MG63 (cell line): Measurements from ENCODE around the gene COG5. TPM values are rescaled to one million over a fixed set of nuclear protein-coding genes. Genes with fewer than 3 reads are reported as not detected.

Experiments used
- DNase-seq: peaks from one replicate; pipeline ENCODE4 v3.0.0-alpha.2; 2020
- H3K27me3 ChIP-seq: fragments of 250-450 bp; sonication (Bioruptor Pico); 2 replicates; pipeline ENCODE4 v1.5.1; 2020; ENCODE audit warnings: mild to moderate bottlenecking, moderate library complexity
- H3K36me3 ChIP-seq: fragments of 250-450 bp; sonication (Bioruptor Pico); 2 replicates; pipeline ENCODE4 v1.5.1; 2020; ENCODE audit warnings: mild to moderate bottlenecking, moderate library complexity
- H3K4me3 ChIP-seq: fragments of 250-450 bp; sonication (Bioruptor Pico); 2 replicates; pipeline ENCODE4 v1.5.1; 2020; ENCODE audit warnings: mild to moderate bottlenecking, moderate library complexity
- H3K9me3 ChIP-seq: fragments of 250-450 bp; sonication (Bioruptor Pico); 2 replicates; pipeline ENCODE4 v1.5.1; 2020; ENCODE audit warnings: mild to moderate bottlenecking, moderate library complexity
- total RNA-seq: library from RNA; depleted of rRNA; stranded (reverse); fragments of >200 nt; shearing (Covaris generic); gene quantifications from 2 replicates; pipeline ENCODE4 v1.2.3, GENCODE V29; 2014; ENCODE audit warnings: low replicate concordance; rRNA removed

COG5 gene
- 37.5 and 98.0 TPM in 2 replicates for total RNA-seq

DNA sequence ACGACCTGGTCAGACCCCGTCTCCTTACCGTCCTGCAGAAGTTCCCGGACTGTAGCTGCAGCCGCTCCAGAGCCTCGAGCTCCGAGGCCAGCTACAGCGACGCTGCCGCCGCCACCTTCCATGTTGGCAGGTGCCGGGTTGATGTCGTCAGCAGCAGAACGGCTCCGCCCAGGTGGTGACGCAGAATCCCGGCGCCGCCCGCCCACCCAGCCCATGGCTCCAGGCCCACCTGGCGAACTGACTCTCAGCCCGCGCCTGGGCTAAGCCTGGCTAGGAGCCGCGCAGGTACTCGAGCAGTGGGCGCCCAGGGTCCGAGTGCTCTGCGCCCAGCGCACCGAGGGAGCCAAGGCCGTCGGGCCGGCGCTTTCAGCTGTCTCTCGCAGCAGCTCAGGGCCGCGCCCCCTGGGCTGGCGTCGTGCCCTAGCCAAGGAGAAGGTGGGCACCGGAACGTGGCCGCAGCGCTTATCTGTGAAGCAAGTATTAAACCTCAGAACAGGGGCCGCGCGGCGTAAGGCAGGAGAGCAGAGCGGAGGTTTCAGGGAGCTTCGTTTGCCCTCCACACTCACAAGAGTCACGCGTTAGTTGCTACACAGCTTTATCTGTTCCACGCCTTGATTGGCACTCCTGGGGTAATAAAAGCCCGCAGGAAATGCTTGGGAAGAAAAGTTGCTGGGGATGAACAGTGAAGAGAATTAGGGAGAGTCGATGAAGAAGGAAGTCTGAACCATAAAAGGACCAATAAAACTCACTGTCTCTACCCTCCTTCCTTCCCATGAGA is at the start of gene COG5, which contains the start of gene DUS4L:
COG5 (minus strand) TSS at position 146 of the 778 bp plus-strand sequence; CDS start at position 122, 24 bp downstream.
DUS4L (plus strand) TSS at position 197 of the 778 bp plus-strand sequence. CDS start 3,100 bp downstream, outside the sequence.
- Histone ChIP-seq H3K9me3 (peaks cover 7% of the 10 kb centered on the region; the same call in 1 of the 2 replicates), H3K27me3 (no peaks in the 10 kb centered on the region), H3K4me3 (peak within 1 kb of the TSS; percentile 81), H3K36me3 (0 out of 2 replicates have a peak, but pooled peaks cover 3% of the 10 kb centered on the region)
- peak; percentile 59 for DNase-seq

DNA sequence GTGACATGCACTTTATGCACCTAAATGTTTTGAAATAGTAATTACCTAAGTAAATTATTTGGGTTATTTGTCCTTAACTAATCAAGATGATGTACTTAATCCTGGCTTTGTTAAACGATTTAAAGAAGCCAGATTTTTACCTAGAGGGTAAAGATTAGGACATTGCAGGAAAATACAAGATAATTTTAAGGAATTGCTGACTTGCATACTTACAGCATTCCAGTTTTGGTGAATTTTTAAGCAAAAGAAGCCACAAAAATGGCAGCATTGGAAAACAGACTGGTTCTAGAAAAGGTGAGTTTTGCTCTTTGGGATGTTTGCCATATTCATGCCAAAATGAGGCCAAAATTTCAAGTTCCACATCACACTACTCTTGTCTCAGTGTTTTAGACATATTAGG is 49.7 kb upstream of the COG5 start:
- DNase-seq, result no peak
- no peaks in the 10 kb centered on the region for H3K27me3 ChIP-seq
- H3K9me3 ChIP-seq, result no peaks in the 10 kb centered on the region
- no peak overlapping the region for H3K4me3 ChIP-seq
- no peaks in the 10 kb centered on the region; the same call in 1 of the 2 replicates for H3K36me3 ChIP-seq

DNA sequence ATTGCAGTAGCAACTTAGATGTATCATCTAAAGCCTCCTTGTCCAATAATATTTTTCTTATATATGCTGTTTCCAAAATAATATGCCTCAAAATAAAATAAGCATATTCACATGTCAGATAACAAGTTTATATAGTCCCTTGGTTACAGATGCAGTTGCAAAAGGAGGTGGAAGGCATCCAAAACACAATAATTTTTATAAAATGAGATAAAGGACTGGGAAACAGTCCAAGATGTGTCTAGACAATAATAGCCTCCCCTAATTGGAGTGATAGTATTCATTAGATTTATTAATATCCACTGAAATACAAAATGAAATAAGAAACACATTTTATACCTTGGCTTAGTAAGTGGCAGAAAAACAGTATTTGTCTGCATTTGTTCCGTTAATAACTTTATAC is 46.6 kb upstream of the COG5 start:
- DNase-seq, result no peak
- Histone ChIP-seq H3K27me3 (no peaks in the 10 kb centered on the region), H3K9me3 (no peaks in the 10 kb centered on the region), H3K4me3 (no peak overlapping the region), H3K36me3 (no peaks in the 10 kb centered on the region; the same call in 1 of the 2 replicates)

DNA sequence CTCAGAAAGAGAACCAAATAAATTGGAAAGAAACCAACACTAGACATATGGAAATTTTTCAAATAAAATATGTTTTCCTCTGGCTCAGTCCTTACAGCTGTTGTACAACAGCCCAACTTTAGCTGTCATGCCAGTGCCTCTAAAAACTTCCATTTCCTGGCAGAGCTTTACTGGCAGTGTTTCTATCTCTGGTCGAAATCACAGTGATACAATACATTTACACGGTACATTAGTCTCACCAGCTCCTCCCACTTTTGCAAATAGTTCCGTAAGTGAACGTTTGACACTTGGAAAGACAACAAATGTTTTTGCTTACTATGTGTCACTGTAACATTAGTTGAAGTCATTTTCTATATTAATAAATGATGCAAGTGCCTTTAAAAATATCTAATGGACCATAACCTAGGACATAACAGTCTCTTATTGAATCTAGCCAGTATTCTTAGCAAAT is 46.1 kb upstream of the COG5 start:
- DNase-seq, result no peak
- H3K36me3 ChIP-seq, result no peaks in the 10 kb centered on the region; the same call in 1 of the 2 replicates
- no peaks in the 10 kb centered on the region for H3K9me3 ChIP-seq
- no peak overlapping the region for H3K4me3 ChIP-seq
- H3K27me3 ChIP-seq, result no peaks in the 10 kb centered on the region

DNA sequence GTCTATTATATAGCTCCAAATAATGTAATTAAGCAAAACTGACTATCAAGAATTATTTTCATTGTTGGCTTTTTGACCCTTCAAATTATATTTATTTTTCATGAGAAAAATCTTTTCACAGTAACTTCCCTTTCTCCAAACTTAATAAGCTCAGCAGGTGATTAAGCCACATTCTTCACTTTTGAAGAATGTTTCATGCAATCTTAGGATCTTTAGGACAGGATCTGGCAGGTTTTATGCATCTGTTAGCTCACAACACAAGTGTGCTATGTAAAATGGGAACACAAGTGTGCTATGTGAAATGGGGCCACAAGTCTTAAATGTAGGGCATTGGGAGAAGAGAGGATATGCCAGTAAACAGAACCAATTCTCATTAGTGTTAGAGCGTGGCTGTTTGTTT is 42.6 kb upstream of the COG5 start:
- no peaks in the 10 kb centered on the region for H3K9me3 ChIP-seq
- no peak overlapping the region for H3K4me3 ChIP-seq
- H3K36me3 ChIP-seq, result peaks cover 2% of the 10 kb centered on the region; the same call in 1 of the 2 replicates
- H3K27me3 ChIP-seq, result no peaks in the 10 kb centered on the region
- DNase-seq, result no peak

DNA sequence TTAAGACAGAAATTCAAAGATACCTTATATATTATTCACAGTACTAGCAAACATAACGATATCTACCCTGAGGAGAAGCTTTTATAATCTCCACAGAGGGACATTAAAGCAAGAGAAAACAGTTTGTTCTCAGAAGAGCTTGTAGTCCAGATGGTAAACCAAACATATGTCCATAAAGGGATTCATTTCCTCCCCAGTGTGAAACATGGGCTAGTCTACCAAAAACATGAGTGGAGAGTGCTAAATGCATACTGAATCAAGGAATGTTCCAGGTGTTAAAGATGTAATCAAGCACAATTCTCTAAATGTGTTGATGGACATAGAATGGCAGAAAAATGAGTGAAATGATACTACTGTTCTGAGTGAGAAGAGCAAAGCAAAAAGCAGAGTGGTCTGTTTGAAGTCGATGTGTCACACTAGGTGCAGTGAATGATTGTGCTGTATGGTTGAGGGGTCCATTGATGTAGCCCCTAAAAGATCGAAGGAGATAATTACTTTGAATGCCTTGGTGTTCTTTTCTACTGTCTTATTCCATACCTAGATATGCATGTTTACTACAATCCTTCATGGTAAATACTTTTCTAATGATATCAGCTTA is 41.6 kb upstream of the COG5 start:
- Histone ChIP-seq H3K27me3 (no peaks in the 10 kb centered on the region), H3K9me3 (no peaks in the 10 kb centered on the region), H3K4me3 (no peak overlapping the region), H3K36me3 (peaks cover 6% of the 10 kb centered on the region)
- DNase-seq, result no peak

DNA sequence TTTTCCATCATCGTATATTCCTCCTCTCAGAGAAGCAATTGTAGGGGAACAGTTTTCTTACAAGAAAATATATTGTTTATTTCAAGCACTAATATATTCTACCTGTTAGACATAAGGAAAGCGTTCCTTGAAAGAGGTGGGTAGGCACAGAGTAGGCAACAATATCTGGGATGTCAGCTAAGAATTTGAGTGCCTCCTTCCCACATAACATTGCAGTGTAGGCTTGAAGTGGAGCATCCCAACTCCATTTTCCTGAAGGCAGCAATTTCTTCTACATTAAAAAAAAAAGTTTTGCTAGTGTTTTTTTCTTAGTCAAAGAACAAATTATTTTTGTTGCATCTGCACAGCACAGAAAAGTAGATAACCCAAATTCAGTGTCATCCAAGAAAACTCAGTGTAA is 37.1 kb upstream of the COG5 start:
- no peak for DNase-seq
- Histone ChIP-seq H3K36me3 (peaks cover 22% of the 10 kb centered on the region), H3K27me3 (no peaks in the 10 kb centered on the region), H3K9me3 (no peaks in the 10 kb centered on the region), H3K4me3 (no peak overlapping the region)

DNA sequence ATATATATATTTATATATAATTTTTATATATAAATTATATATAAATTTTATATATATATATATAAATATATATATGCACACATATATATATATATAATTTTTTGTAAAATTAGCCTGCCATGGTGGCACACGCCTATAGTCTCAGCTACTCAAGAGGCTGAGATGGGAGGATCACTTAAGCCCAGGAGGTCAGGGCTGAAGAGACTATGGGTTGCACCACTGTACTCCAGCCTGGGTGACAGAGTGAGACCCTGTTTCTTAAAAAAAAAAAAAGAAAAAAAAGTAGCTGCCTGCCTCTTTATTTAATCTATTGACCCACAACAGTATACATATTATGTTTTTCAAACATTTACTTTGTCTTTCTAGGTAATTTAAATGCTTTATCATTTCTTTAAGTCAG is 35.5 kb upstream of the COG5 start:
- H3K9me3 ChIP-seq, result no peaks in the 10 kb centered on the region
- no peaks in the 10 kb centered on the region for H3K27me3 ChIP-seq
- H3K4me3 ChIP-seq, result no peak overlapping the region
- peaks cover 22% of the 10 kb centered on the region for H3K36me3 ChIP-seq
- DNase-seq, result no peak

DNA sequence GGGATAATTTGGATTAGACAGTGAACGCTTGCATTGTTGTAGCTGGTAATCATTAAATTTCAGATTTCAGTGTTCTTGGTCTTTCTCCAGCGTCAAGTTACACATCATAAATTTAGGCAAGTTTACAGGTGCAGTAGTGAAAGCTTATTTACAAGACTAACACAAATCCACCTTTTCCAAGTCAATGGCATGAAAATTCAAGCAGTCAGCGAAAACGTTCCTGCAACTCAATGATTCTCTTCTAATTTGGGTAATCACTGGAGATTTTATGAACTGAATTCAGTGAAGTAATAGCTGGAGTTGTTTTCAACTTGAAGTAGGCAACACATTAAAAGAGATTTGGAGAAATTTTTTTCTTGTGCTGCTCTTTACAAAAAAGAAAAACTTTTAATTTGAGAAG is 34.2 kb upstream of the COG5 start:
- Histone ChIP-seq H3K9me3 (no peaks in the 10 kb centered on the region), H3K36me3 (peaks cover 24% of the 10 kb centered on the region), H3K27me3 (no peaks in the 10 kb centered on the region), H3K4me3 (no peak overlapping the region)
- no peak for DNase-seq

DNA sequence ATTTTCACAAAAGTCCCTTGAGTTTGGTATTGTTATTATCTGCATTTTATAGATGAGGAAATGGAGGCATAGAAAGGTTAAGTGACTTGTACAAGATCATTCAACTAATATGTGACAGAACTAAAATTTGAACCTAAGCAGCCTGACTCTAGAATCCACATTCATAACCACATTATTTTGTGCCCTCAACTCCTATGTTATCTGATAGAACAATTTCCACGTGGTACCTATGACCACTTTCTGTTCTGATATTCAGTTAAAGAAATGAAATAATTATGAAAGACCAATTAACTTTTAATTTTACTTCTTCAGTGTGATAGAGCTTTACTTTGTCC is 33.8 kb upstream of the COG5 start:
- DNase-seq, result no peak
- no peaks in the 10 kb centered on the region for H3K9me3 ChIP-seq
- H3K36me3 ChIP-seq, result peaks cover 24% of the 10 kb centered on the region
- no peak overlapping the region for H3K4me3 ChIP-seq
- H3K27me3 ChIP-seq, result no peaks in the 10 kb centered on the region

DNA sequence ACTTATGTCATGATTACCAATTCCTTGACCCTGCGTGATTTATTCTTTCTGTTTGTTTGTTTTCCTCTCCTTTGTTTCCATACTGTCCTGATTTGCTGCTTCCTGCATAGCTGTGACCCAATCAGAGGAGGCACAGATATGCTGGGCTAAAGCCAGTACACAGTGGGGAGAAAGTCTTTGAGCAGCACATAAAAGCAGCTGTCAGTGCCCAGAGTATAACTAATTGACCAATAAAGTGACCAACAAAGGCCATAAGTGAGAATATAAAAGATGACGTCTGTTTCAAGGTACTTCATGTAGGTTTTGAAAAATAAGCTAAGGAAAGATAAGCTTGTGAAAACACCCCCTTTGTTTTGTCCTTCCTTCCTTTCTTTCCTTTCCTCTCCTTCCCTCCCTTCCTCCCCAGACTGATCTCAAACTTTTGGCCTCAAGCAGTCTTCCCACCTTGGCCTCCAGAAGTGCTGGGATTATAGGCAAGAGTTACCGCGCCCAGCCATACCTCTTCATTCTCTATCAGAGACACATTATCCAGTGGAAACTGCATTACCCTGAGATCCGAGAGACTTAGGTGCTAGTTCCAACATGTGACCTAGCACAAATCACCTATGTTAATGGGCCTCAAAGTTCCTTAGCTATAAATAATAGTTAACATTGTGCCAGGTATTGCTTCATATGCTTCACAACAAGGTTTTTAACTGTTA is 33.3 kb upstream of the COG5 start:
- peaks cover 24% of the 10 kb centered on the region for H3K36me3 ChIP-seq
- H3K4me3 ChIP-seq, result no peak overlapping the region
- H3K27me3 ChIP-seq, result no peaks in the 10 kb centered on the region
- H3K9me3 ChIP-seq, result no peaks in the 10 kb centered on the region
- no peak for DNase-seq

DNA sequence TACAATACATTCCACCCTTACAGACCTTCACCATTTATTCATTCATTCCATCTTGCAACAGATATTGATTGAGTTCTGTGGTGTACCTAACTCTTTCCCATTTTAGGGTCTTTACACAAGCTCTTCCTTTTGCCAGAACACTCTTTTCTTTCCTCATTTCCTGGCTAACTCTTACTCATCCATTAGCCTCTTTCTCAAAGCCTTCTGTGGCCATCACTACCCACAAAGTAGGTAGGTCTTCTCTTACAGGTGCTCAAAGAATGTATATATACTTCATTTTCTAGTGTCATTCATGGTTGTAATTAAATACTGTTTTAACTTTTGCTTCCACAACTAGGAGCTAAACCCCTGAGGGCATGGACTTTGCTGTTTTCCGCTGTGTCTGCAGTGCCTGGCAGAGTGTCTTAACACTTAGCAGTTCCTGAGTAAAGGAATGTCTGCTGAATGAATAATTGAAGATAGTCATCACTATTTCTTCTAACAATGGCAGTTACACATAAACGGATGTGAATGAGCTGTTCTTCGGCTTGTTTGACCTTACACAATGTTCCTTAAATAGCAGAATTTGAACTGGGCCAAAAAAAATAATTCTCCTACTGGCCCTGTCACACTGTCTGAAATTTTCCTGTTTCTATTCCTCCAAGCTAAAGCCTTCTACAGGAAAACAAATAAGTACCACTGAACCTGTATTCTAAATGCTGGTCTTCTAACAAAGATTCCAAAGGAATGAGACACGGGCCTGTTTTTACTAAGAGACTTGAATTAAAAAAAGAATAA is 31.4 kb upstream of the COG5 start:
- Histone ChIP-seq H3K36me3 (peaks cover 20% of the 10 kb centered on the region), H3K4me3 (no peak overlapping the region), H3K9me3 (no peaks in the 10 kb centered on the region), H3K27me3 (no peaks in the 10 kb centered on the region)
- DNase-seq, result peak; percentile 60

DNA sequence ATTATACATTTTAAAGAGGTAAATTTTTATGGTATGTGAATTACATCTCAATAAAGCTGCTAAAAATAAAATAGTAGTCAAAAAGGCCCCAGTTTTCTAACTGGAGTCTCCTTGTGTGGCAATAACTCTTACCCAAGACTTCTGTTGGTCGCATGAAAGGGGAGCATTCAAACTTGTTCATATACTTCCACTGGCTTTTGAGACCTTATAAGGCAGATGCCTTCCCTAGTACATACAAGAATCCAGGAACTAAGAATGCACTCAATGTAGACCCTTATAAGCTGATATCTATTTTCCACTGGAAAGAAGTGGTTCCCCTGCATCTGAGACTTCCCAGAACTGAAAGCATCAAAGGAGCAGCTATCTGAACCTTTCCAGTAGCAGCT is 29.3 kb upstream of the COG5 start:
- no peak for DNase-seq

DNA sequence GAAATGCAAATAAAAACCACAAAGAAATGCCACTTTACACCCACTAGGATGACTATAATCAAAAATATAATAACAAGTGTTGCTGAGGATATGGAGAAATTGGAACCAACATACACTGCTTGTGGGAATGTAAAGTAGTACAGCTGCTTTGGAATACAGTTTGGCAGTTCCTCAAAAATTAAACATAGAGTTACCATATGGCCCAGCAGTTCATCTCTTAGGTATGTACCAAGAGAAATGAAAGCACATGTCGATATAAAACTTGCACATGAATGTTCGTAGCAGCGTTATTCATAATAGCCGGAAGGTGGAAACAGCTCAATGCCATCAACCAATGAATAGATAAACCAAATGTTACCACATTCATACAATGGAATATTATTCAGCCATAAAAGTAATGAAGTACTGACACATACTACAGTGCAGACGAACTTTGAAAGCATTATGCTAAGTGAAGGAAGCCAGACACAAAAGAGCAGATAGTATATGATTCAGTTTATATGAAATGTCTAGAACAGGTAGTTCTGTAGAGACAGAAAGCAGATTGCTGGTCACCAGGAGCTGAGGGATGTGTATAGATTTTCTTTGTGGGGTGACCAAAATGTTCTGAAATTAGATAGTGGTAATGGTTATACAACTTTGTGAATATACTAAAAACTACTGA is 28.8 kb upstream of the COG5 start:
- H3K36me3 ChIP-seq, result peaks cover 19% of the 10 kb centered on the region
- H3K9me3 ChIP-seq, result no peaks in the 10 kb centered on the region
- no peaks in the 10 kb centered on the region for H3K27me3 ChIP-seq
- H3K4me3 ChIP-seq, result no peak overlapping the region
- DNase-seq, result no peak

More for the DNA sequence above, 29.3 kb upstream of the COG5 start:
- Histone ChIP-seq H3K36me3 (peaks cover 19% of the 10 kb centered on the region), H3K9me3 (no peaks in the 10 kb centered on the region), H3K4me3 (no peak overlapping the region), H3K27me3 (no peaks in the 10 kb centered on the region)

DNA sequence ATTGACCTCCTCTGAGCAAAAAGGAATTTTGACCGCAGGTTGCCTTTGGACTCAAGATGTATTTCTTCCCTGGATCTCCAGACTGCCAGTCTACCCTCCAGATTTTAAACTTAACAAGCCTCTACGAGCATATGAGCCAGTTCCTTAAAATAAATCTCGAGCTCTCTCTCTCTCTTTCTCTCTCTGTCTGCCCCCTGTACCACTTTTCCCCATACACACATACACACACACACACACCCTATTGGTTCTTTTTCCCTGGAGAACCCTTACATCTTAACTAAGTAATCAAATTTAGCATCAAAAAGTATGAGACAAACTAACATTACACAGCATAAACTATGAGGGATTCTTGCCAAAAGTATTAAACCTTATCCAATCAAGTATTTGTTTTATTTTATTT is 27.7 kb upstream of the COG5 start:
- DNase-seq, result no peak
- no peak overlapping the region for H3K4me3 ChIP-seq

DNA sequence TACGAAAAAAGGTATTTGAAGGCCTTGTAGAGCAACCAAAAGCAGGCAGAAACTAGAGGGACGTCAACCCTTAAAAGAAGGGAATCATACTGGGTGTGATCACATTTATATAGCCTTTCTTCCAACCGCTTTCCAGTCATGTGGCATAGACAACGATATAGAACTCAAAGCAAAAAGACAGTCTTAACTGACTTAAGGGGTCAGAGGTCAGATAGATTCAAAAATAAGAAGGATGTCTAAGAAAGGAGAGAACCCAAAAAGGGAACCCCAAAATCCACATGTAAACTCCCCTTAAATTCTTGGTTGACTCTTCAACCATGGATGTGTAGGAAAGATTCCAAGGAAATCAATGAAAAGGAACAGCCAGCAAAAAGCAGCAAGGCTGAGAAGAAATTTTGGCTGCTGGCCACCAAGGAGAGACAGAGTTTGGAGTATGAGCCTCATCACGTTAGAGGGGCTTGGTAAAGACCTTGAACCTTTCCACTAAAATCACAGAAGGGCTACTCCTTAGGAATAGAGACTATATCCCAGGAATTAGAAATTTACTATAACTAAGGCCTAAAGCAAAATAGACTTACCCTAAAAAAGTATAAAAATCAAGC is 24.9 kb upstream of the COG5 start:
- H3K9me3 ChIP-seq, result no peaks in the 10 kb centered on the region
- H3K27me3 ChIP-seq, result no peaks in the 10 kb centered on the region
- H3K36me3 ChIP-seq, result peaks cover 15% of the 10 kb centered on the region
- no peak for DNase-seq
- no peak overlapping the region for H3K4me3 ChIP-seq

More for the DNA sequence above, 27.7 kb upstream of the COG5 start:
- Histone ChIP-seq H3K36me3 (peaks cover 20% of the 10 kb centered on the region), H3K9me3 (no peaks in the 10 kb centered on the region), H3K27me3 (no peaks in the 10 kb centered on the region)
